ENCODE data around the gene PRICKLE1.
A peak's percentile ranks its signal among the peaks of the same experiment; 100 is the strongest.

Gene PRICKLE1

GRCh38 chr12:42458575-42458974 is 131.0 kb downstream of the PRICKLE1 start:
- no peak for TF ChIP-seq CTCF (IDR thresholded peaks at IDR 0.05; ENCODE audit: low read depth, low read length)
- H3K4me3 ChIP-seq (ENCODE audit: low read depth, low read length) = no peak overlapping the region
- in situ Hi-C loops (cut with HindIII; ENCODE audit: low sequenced_read_pairs) = no loop called here
- no peak for DNase-seq (ENCODE audit: low read depth, low spot score)

DNA sequence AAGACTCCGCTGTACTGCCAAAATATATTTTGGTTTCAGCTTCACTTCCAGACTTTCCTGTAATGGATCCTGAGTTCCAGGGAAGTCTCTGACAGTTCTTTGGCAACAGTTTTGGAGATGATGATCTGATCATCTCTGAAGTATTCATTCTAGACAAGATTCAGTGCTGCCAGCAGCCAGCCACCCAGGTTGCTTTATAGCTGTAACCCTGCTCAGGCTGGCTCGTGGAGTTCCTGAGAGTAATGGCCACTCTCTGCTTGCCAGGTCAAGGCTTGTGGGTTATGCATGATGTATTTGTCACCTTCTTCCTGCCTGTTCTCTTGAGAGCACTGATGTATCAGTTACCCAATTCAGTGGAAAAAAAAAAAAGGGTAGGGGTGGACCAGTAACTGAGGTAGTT is 139.3 kb downstream of the PRICKLE1 start:
- H3K4me3 ChIP-seq (ENCODE audit: low read depth, low read length) = no peak overlapping the region
- in situ Hi-C loops (cut with HindIII; ENCODE audit: low sequenced_read_pairs) = no loop called here
- no peak for DNase-seq (ENCODE audit: low read depth, low spot score)
- TF ChIP-seq CTCF (IDR thresholded peaks at IDR 0.05; ENCODE audit: low read depth, low read length) = no peak

DNA sequence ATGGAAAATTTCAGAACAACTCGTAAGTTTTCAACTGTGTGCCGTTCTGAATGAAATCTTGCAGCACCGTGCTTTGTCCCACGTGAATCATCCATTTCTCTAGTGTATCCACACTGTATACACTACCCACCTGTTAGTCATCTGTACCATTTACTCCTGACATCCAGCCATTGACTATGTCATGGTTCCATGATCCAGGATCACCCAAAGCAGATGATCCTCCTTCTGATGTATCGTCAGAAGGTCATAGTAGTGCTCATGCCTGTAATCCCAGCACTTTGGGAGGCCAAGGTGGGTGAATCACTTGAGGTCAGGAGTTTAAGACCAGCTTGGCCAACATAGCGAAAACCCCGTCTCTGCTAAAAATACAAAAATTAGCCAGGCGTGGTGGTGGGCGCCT is 140.7 kb downstream of the PRICKLE1 start:
- in situ Hi-C loops (cut with HindIII; ENCODE audit: low sequenced_read_pairs) = no loop called here
- no peak for DNase-seq (ENCODE audit: low read depth, low spot score)
- H3K4me3 ChIP-seq (ENCODE audit: low read depth, low read length) = no peak overlapping the region
- TF ChIP-seq CTCF (IDR thresholded peaks at IDR 0.05; ENCODE audit: low read depth, low read length) = no peak

DNA sequence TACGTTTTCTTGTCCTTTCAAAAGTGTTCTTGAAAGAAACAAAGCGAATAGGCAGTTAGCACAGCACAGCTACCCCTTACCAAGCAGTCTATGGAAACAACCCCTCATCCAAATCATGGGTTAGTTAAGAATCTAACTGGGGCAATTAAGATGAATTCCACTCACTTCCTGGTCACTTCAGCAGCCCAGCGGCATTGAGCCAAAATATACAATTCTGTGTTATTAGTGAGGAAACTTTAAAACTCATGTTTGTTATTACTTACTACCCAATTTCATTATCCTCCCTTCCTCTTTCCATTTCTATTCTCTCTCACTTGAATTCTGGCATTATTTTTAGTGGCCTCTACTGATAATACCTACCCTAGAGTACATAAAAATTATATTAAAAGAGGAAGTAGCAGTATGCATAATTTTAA is 142.2 kb downstream of the PRICKLE1 start:
- no peak for TF ChIP-seq CTCF (IDR thresholded peaks at IDR 0.05; ENCODE audit: low read depth, low read length)
- peak; percentile 45 for DNase-seq (ENCODE audit: low read depth, low spot score)
- H3K4me3 ChIP-seq (ENCODE audit: low read depth, low read length) = no peak overlapping the region
- in situ Hi-C loops (cut with HindIII; ENCODE audit: low sequenced_read_pairs) = no loop called here

DNA sequence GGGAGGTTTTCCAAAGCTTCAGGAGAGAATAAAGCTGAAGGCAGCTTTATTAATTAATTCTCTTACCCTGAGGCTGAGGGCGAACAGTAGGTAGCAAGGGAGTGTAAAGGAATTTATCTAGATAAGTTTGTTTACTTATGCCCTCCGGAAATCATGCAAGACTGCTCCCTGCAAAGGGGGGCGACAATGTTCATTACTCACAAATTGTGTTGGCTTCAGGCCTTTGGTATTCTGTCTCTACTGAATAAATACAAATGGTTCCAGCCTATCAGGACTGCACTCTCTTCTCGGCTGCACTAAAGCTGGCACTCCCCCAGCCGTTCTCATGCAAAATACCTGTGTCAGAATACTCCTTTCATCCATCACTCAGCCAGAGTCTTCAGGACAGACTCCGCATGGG is 142.8 kb downstream of the PRICKLE1 start:
- TF ChIP-seq CTCF (IDR thresholded peaks at IDR 0.05; ENCODE audit: low read depth, low read length) = no peak
- DNase-seq (ENCODE audit: low read depth, low spot score) = no peak
- H3K4me3 ChIP-seq (ENCODE audit: low read depth, low read length) = no peak overlapping the region
- in situ Hi-C loops (cut with HindIII; ENCODE audit: low sequenced_read_pairs) = no loop called here

DNA sequence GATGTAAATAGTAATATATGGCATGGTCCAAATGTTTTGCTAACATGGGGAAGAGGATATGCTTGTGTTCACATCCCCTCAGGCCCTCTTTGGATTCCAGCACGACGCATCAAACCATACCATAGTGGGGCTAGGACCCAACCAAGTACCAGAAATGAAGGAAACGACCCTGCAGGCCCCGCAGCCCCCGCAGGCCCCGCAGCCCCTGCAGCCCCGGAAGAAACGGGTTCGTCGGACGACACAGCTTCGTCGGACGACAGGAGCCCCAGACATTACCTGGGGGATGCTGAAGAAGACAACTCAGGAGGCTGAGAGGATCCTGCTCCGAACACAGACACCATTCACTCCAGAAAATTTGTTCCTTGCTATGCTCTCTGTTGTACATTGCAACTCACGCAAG is 143.7 kb downstream of the PRICKLE1 start:
- DNase-seq (ENCODE audit: low read depth, low spot score) = no peak
- no peak overlapping the region for H3K4me3 ChIP-seq (ENCODE audit: low read depth, low read length)
- TF ChIP-seq CTCF (IDR thresholded peaks at IDR 0.05; ENCODE audit: low read depth, low read length) = no peak
- in situ Hi-C loops (cut with HindIII; ENCODE audit: low sequenced_read_pairs) = no loop called here
